HEK293 (cell line): Measurements from ENCODE around the gene AKAP8L.
A peak's percentile ranks its signal among the peaks of the same experiment; 100 is the strongest.
"Not testable (repeated sequence)": the region's sequence is repeated elsewhere in the genome, so short reads cannot be mapped to it uniquely, and the experiment has no call there.

ENCODE experiments used
- CTCF ChIA-PET: fragments of 350-600 bp; formaldehyde crosslinking; extraction: SDS; loops from one replicate; lab custom pipeline; 2021; ENCODE audit warnings: antibody characterized with exemption; lab: Yijun Ruan, JAX
- POLR2A ChIA-PET: fragments of 300-600 bp; formaldehyde crosslinking; extraction: SDS; loops from one replicate; lab custom pipeline; 2020; ENCODE audit warnings: antibody characterized with exemption, inconsistent platforms; lab: Yijun Ruan, JAX
- H3K27ac ChIP-seq: fragments of 200-500 bp; sonication (Bioruptor generic); 2 replicates; pipeline ENCODE4 v1.5.1; 2014; ENCODE audit warnings: low read depth, low read length, control low read depth, inconsistent platforms; ENCODE audit errors: extremely low read depth
- H3K36me3 ChIP-seq, 2 experiments: fragments of 200-500 bp in 1 of 2; sonication (Bioruptor generic) in 1 of 2; 1 replicate in 1 of 2; 2 replicates in 1 of 2; pipeline ENCODE4 v1.5.1; 2014 to 2017; ENCODE audit warnings: inconsistent platforms in 2 of 2, low read length in 2 of 2; ENCODE audit not compliant: control insufficient read depth in 2 of 2, insufficient read depth in 1 of 2
- H3K4me1 ChIP-seq: fragments of 200-500 bp; sonication (Bioruptor generic); 2 replicates; pipeline ENCODE4 v1.5.1; 2014; ENCODE audit warnings: mild to moderate bottlenecking, low read length, inconsistent platforms; ENCODE audit not compliant: control insufficient read depth, insufficient read depth
- H3K4me3 ChIP-seq: 2 replicates; pipeline ENCODE4 v1.5.1; 2011; ENCODE audit warnings: low read depth, mild to moderate bottlenecking, control low read depth, low read length, moderate library complexity
- H3K9me3 ChIP-seq: fragments of 200-500 bp; sonication (Bioruptor generic); 2 replicates; pipeline ENCODE4 v1.5.1; 2014; ENCODE audit warnings: low read depth, low read length, inconsistent platforms; ENCODE audit not compliant: control insufficient read depth, insufficient read depth
- GFI1B ChIP-seq: fragments of 450-650 bp; formaldehyde crosslinking; IDR thresholded peaks from 2 replicates; pipeline ENCODE4 v1.5.1; 2016; ENCODE audit warnings: missing biosample characterization, missing genetic modification characterization
- GLIS1 ChIP-seq: fragments of 450-650 bp; formaldehyde crosslinking; IDR thresholded peaks from 2 replicates; pipeline ENCODE4 v1.5.1; 2016; ENCODE audit warnings: missing biosample characterization, missing genetic modification characterization
- KLF9 ChIP-seq: fragments of 450-650 bp; formaldehyde crosslinking; IDR thresholded peaks from 2 replicates; pipeline ENCODE4 v1.5.1; 2016; ENCODE audit warnings: missing biosample characterization, missing genetic modification characterization, low read depth
- OSR2 ChIP-seq: fragments of 450-650 bp; formaldehyde crosslinking; IDR thresholded peaks from 2 replicates; pipeline ENCODE4 v1.5.1; 2016; ENCODE audit warnings: missing biosample characterization, missing genetic modification characterization
- SCRT2 ChIP-seq: fragments of 450-650 bp; formaldehyde crosslinking; IDR thresholded peaks from 2 replicates; pipeline ENCODE4 v1.5.1; 2016; ENCODE audit warnings: missing biosample characterization, missing genetic modification characterization
- SP7 ChIP-seq: fragments of 450-650 bp; formaldehyde crosslinking; IDR thresholded peaks from 2 replicates; pipeline ENCODE4 v1.5.1; 2016; ENCODE audit warnings: missing biosample characterization, missing genetic modification characterization
- ZBTB17 ChIP-seq: fragments of 450-650 bp; formaldehyde crosslinking; IDR thresholded peaks from 2 replicates; pipeline ENCODE4 v1.5.1; 2016; ENCODE audit warnings: missing biosample characterization, missing genetic modification characterization
- ZNF169 ChIP-seq: fragments of 450-650 bp; formaldehyde crosslinking; IDR thresholded peaks from 2 replicates; pipeline ENCODE4 v1.5.1; 2016; ENCODE audit warnings: missing biosample characterization, missing genetic modification characterization
- ZNF211 ChIP-seq: fragments of 450-650 bp; formaldehyde crosslinking; IDR thresholded peaks from 2 replicates; pipeline ENCODE4 v1.5.1; 2016; ENCODE audit warnings: low read depth, missing biosample characterization, missing genetic modification characterization
- ZNF221 ChIP-seq: fragments of 450-650 bp; formaldehyde crosslinking; IDR thresholded peaks from 2 replicates; pipeline ENCODE4 v1.5.1; 2017; ENCODE audit warnings: missing biosample characterization, missing genetic modification characterization, borderline replicate concordance
- ZNF24 ChIP-seq: fragments of 450-650 bp; formaldehyde crosslinking; IDR thresholded peaks from 2 replicates; pipeline ENCODE4 v1.5.1; 2016; ENCODE audit warnings: missing biosample characterization, missing genetic modification characterization
- ZNF292 ChIP-seq: fragments of 450-650 bp; formaldehyde crosslinking; IDR thresholded peaks from 2 replicates; pipeline ENCODE4 v1.5.1; 2016; ENCODE audit warnings: low read depth, missing biosample characterization, missing genetic modification characterization, borderline replicate concordance
- ZNF324 ChIP-seq: fragments of 450-650 bp; formaldehyde crosslinking; IDR thresholded peaks from 2 replicates; pipeline ENCODE4 v1.5.1; 2016; ENCODE audit warnings: missing biosample characterization, missing genetic modification characterization
- TF ChIP-seq, protein P1 (sequence below): fragments of 450-650 bp; formaldehyde crosslinking; IDR thresholded peaks from 2 replicates; pipeline ENCODE4 v1.5.1; 2017; ENCODE audit warnings: missing biosample characterization, missing genetic modification characterization
- TF ChIP-seq, protein P2 (sequence below): fragments of 450-650 bp; formaldehyde crosslinking; IDR thresholded peaks from 2 replicates; pipeline ENCODE4 v1.5.1; 2016; ENCODE audit warnings: missing biosample characterization, missing genetic modification characterization
- TF ChIP-seq, protein P3 (sequence below): fragments of 450-650 bp; formaldehyde crosslinking; IDR thresholded peaks from 2 replicates; pipeline ENCODE4 v1.5.1; 2017; ENCODE audit warnings: missing biosample characterization, missing genetic modification characterization

The AKAP8L gene

DNA sequence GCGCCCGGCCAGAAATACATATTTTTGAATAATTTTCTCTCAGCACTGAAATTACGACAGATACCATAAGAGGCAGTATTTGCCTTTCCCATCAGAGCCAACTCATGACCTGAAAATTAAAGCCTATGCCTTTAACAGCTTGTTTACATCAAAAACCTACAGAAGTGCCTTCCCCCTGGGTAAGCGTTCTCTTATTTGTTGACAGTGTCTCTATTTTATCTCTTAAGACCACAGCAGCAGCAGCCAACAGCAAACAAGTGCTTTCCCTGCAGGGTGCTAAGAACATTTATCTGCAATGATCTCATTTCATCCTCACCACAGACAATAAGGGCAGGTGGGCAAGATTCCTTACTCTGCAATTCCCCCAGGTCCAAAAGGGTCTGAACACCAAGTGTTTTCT is 6.0 kb downstream of the AKAP8L start:
- Histone ChIP-seq H3K4me3 (no peak overlapping the region), H3K36me3 (peaks cover 29 to 48% of the 10 kb centered on the region in 2 experiments), H3K4me1 (peaks cover 21% of the 10 kb centered on the region), H3K9me3 (no peaks in the 10 kb centered on the region), H3K27ac (peak overlapping the region; percentile 57)
- peak; percentile 56; the same call in 1 of the 2 replicates for TF ChIP-seq SCRT2 (tag by site-specific recombination)
- peak; percentile 34; the same call in 1 of the 2 replicates for TF ChIP-seq OSR2
- TF ChIP-seq, protein P1, sequence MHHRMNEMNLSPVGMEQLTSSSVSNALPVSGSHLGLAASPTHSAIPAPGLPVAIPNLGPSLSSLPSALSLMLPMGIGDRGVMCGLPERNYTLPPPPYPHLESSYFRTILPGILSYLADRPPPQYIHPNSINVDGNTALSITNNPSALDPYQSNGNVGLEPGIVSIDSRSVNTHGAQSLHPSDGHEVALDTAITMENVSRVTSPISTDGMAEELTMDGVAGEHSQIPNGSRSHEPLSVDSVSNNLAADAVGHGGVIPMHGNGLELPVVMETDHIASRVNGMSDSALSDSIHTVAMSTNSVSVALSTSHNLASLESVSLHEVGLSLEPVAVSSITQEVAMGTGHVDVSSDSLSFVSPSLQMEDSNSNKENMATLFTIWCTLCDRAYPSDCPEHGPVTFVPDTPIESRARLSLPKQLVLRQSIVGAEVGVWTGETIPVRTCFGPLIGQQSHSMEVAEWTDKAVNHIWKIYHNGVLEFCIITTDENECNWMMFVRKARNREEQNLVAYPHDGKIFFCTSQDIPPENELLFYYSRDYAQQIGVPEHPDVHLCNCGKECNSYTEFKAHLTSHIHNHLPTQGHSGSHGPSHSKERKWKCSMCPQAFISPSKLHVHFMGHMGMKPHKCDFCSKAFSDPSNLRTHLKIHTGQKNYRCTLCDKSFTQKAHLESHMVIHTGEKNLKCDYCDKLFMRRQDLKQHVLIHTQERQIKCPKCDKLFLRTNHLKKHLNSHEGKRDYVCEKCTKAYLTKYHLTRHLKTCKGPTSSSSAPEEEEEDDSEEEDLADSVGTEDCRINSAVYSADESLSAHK (tag by site-specific recombination) = no peak
- CTCF ChIA-PET = interaction anchor here (0.5 to 0.7 kb wide), 3 partner anchors 139 to 1302 kb away, joined by 3 read pairs; no protein-coding TSS in a partner anchor
- POLR2A ChIA-PET = no interaction called here

DNA sequence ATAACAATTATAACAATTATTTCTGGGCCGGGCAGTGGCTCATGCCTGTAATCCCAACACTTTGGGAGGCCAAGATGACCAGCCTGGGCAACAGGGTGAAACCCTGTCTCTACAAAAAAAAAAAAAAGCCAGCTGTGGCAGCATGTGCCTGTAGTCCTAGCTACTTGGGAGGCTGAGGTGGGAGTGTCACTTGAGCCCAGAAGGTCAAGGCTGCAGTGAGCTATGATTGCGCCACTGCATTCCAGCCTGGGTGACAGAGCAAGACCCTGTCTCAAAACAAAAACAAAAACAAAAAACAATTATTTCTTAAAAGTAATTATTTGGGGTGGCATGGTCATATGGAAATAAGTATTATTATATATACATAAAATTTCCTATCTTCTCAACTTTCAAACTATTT is 7.4 kb downstream of the AKAP8L start:
- Histone ChIP-seq H3K36me3 (peaks cover 43 to 44% of the 10 kb centered on the region in 2 experiments), H3K4me1 (peaks cover 21% of the 10 kb centered on the region)
- ChIA-PET CTCF (interaction anchor here (0.6 to 1.9 kb wide), 3 partner anchors 8 to 144 kb away, joined by 6 to 11 read pairs (median 7); partner anchors contain the start of gene AKAP8L), POLR2A (interaction anchor here (0.7 kb wide), 1 partner anchor 130 kb away, joined by 5 read pairs; no protein-coding TSS in a partner anchor)
- not testable (repeated sequence) for H3K4me3 ChIP-seq, H3K27ac ChIP-seq, H3K9me3 ChIP-seq
- 0 out of 2 replicates have a peak, but pooled peaks have one; percentile 36 for TF ChIP-seq KLF9 (tag by site-specific recombination)
- TF ChIP-seq SP7 (tag by site-specific recombination) = 0 out of 2 replicates have a peak, but pooled peaks have one; percentile 19
- TF ChIP-seq, protein P2, sequence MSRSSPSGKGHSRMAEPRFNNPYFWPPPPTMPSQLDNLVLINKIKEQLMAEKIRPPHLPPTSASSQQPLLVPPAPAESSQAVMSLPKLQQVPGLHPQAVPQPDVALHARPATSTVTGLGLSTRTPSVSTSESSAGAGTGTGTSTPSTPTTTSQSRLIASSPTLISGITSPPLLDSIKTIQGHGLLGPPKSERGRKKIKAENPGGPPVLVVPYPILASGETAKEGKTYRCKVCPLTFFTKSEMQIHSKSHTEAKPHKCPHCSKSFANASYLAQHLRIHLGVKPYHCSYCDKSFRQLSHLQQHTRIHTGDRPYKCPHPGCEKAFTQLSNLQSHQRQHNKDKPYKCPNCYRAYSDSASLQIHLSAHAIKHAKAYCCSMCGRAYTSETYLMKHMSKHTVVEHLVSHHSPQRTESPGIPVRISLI (tag by site-specific recombination) = 0 out of 2 replicates have a peak, but pooled peaks have one; percentile 14
- TF ChIP-seq OSR2 = 0 out of 2 replicates have a peak, but pooled peaks have one; percentile 47
- TF ChIP-seq GLIS1 (tag by site-specific recombination) = peak; percentile 71

DNA sequence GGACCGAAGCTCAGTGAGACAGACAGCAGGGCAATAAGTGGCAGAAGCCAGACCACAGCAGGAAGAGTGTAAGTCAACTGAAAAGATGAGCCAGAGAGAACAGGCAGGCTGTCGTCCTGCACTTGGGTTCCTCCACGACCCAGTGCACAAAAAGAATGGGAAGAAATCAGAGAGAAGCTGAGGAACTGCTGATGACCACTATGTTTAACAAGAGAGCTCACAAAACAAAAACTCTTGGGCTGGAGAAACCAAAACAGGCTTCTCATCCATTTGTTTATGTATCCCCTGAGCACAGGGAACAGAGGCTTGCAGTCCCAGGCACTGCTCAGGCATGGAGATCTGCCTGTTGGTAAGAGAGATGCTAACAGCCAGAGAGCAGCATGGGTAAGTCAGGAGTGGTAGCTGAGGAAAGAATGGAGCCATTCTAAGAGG is 14.0 kb downstream of the AKAP8L start:
- no peak overlapping the region for H3K27ac ChIP-seq
- CTCF ChIA-PET = interaction anchor here (0.6 to 1.2 kb wide), 2 partner anchors 254 to 313 kb away, joined by 3 to 4 read pairs; no protein-coding TSS in a partner anchor
- no peaks in the 10 kb centered on the region for H3K9me3 ChIP-seq
- peaks cover 7% of the 10 kb centered on the region for H3K4me1 ChIP-seq
- POLR2A ChIA-PET = interaction anchor here (1.1 kb wide), 1 partner anchor 14 kb away, joined by 5 read pairs; the partner anchor contains the start of gene AKAP8L
- H3K4me3 ChIP-seq = no peak overlapping the region
- TF ChIP-seq GFI1B (tag by site-specific recombination) (no peak), ZNF292 (no peak), ZNF221 (tag by site-specific recombination) (no peak), ZNF211 (tag by site-specific recombination) (no peak), ZNF169 (tag by site-specific recombination) (no peak), ZNF24 (tag by site-specific recombination) (no peak), ZBTB17 (tag by site-specific recombination) (no peak), ZNF324 (tag by site-specific recombination) (no peak)
- TF ChIP-seq, protein P3, sequence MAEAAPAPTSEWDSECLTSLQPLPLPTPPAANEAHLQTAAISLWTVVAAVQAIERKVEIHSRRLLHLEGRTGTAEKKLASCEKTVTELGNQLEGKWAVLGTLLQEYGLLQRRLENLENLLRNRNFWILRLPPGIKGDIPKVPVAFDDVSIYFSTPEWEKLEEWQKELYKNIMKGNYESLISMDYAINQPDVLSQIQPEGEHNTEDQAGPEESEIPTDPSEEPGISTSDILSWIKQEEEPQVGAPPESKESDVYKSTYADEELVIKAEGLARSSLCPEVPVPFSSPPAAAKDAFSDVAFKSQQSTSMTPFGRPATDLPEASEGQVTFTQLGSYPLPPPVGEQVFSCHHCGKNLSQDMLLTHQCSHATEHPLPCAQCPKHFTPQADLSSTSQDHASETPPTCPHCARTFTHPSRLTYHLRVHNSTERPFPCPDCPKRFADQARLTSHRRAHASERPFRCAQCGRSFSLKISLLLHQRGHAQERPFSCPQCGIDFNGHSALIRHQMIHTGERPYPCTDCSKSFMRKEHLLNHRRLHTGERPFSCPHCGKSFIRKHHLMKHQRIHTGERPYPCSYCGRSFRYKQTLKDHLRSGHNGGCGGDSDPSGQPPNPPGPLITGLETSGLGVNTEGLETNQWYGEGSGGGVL (tag by site-specific recombination) = no peak
- peaks cover 31 to 78% of the 10 kb centered on the region in 2 experiments for H3K36me3 ChIP-seq
